ENCODE measurements around the gene NLGN1.

GRCh38 chr3:173473237-173473636 lies 75.7 kb downstream of the NLGN1 start:
- TF ChIP-seq BHLHE40 (IDR thresholded peaks at IDR 0.05; ENCODE audit: borderline replicate concordance) (no peak), SUZ12 (IDR thresholded peaks at IDR 0.05) (no peak), SP1 (IDR thresholded peaks at IDR 0.05) (no peak), LEF1 (IDR thresholded peaks at IDR 0.05; ENCODE audit: borderline replicate concordance) (no peak)
